ENCODE measurements around the gene DMD. TPM values are rescaled to one million over a fixed set of nuclear protein-coding genes. Genes with fewer than 3 reads are reported as not detected.
"Not testable (repeated sequence)": the region's sequence is repeated elsewhere in the genome, so short reads cannot be mapped to it uniquely, and the experiment has no call there.

DMD gene
- total RNA-seq, 1 donor from 2014 or later: 30.6 TPM

- H3K9me3 ChIP-seq (ENCODE audit: low read depth): peaks cover 3% of the 10 kb centered on the region
- no peaks in the 10 kb centered on the region for H3K27me3 Mint-ChIP-seq (ENCODE audit: insufficient read depth, low read depth)
- no peaks in the 10 kb centered on the region for H3K79me2 ChIP-seq (ENCODE audit: low read depth)
- no peaks in the 10 kb centered on the region for H4K20me1 ChIP-seq (ENCODE audit: low read depth)
- no peak overlapping the region for H3K9ac ChIP-seq
- peaks cover 5% of the 10 kb centered on the region for H3K9me3 Mint-ChIP-seq
- no peaks in the 10 kb centered on the region for H3K4me1 Mint-ChIP-seq
- H3K27ac Mint-ChIP-seq: no peak overlapping the region
- H3K36me3 Mint-ChIP-seq: no peaks in the 10 kb centered on the region
- no peak overlapping the region for H3K4me2 ChIP-seq
- H3K4me1 ChIP-seq: no peaks in the 10 kb centered on the region
- DNase-seq (ENCODE audit: low spot score): no peak
- H3K4me3 Mint-ChIP-seq: no peak overlapping the region
- H3K27me3 ChIP-seq: no peaks in the 10 kb centered on the region
- no peak overlapping the region for H2AFZ ChIP-seq (replicated peaks)
- no peaks in the 10 kb centered on the region for H3F3A ChIP-seq (ENCODE audit: low read depth)
- no peak for TF ChIP-seq EZH2phosphoT487 (IDR thresholded peaks at IDR 0.05)
- TF ChIP-seq CTCF (IDR thresholded peaks at IDR 0.05): no peak
- no peak for TF ChIP-seq EZH2 (IDR thresholded peaks at IDR 0.05)
- H3K36me3 ChIP-seq: no peaks in the 10 kb centered on the region
- H3K27ac ChIP-seq: no peak overlapping the region
- no peak overlapping the region for H3K4me3 ChIP-seq
These were observed 133.1 kb downstream of the DMD start for GRCh38 chrX:33078273-33078672.

GRCh38 chrX:33073660-33074059, 137.7 kb downstream of the DMD start:
- H2AFZ ChIP-seq (replicated peaks); H3K9me3 Mint-ChIP-seq; H3K9ac ChIP-seq; H3K4me2 ChIP-seq; H3K27me3 ChIP-seq; H3F3A ChIP-seq (ENCODE audit: low read depth); H3K4me1 ChIP-seq; H4K20me1 ChIP-seq (ENCODE audit: low read depth); H3K27me3 Mint-ChIP-seq (ENCODE audit: insufficient read depth, low read depth); H3K36me3 ChIP-seq; H3K4me3 ChIP-seq; H3K79me2 ChIP-seq (ENCODE audit: low read depth); H3K27ac Mint-ChIP-seq; H3K4me3 Mint-ChIP-seq; H3K9me3 ChIP-seq (ENCODE audit: low read depth); DNase-seq (ENCODE audit: low spot score); H3K27ac ChIP-seq; H3K4me1 Mint-ChIP-seq; H3K36me3 Mint-ChIP-seq: not testable (repeated sequence)

GRCh38 chrX:33065415-33065814, 145.9 kb downstream of the DMD start:
- H3K27ac ChIP-seq: no peak overlapping the region
- no peaks in the 10 kb centered on the region for H3K4me1 ChIP-seq
- no peak overlapping the region for H3K4me3 ChIP-seq
- Mint-ChIP-seq H3K4me1 (no peaks in the 10 kb centered on the region), H3K4me3 (no peak overlapping the region), H3K9me3 (no peaks in the 10 kb centered on the region), H3K27me3 (ENCODE audit: insufficient read depth, low read depth) (no peaks in the 10 kb centered on the region), H3K27ac (no peak overlapping the region), H3K36me3 (no peaks in the 10 kb centered on the region)
- H3K79me2 ChIP-seq (ENCODE audit: low read depth): no peaks in the 10 kb centered on the region
- no peak overlapping the region for H3K9ac ChIP-seq
- no peaks in the 10 kb centered on the region for H4K20me1 ChIP-seq (ENCODE audit: low read depth)
- DNase-seq (ENCODE audit: low spot score): no peak
- H3K9me3 ChIP-seq (ENCODE audit: low read depth): no peaks in the 10 kb centered on the region
- H2AFZ ChIP-seq (replicated peaks): no peak overlapping the region
- H3K36me3 ChIP-seq: no peaks in the 10 kb centered on the region
- TF ChIP-seq EZH2phosphoT487 (IDR thresholded peaks at IDR 0.05) (no peak), EZH2 (IDR thresholded peaks at IDR 0.05) (no peak), CTCF (IDR thresholded peaks at IDR 0.05) (no peak)
- H3F3A ChIP-seq (ENCODE audit: low read depth): no peaks in the 10 kb centered on the region
- no peak overlapping the region for H3K4me2 ChIP-seq
- H3K27me3 ChIP-seq: no peaks in the 10 kb centered on the region

- Mint-ChIP-seq H3K36me3 (no peaks in the 10 kb centered on the region), H3K4me1 (no peaks in the 10 kb centered on the region), H3K9me3 (no peaks in the 10 kb centered on the region), H3K27me3 (ENCODE audit: insufficient read depth, low read depth) (no peaks in the 10 kb centered on the region), H3K4me3 (no peak overlapping the region), H3K27ac (no peak overlapping the region)
- Histone ChIP-seq H2AFZ (replicated peaks) (no peak overlapping the region), H3K36me3 (no peaks in the 10 kb centered on the region), H4K20me1 (ENCODE audit: low read depth) (no peaks in the 10 kb centered on the region), H3K9ac (no peak overlapping the region), H3K9me3 (ENCODE audit: low read depth) (no peaks in the 10 kb centered on the region), H3K4me1 (no peaks in the 10 kb centered on the region), H3K4me3 (no peak overlapping the region), H3K4me2 (no peak overlapping the region), H3K27me3 (no peaks in the 10 kb centered on the region), H3K27ac (no peak overlapping the region), H3F3A (ENCODE audit: low read depth) (no peaks in the 10 kb centered on the region), H3K79me2 (ENCODE audit: low read depth) (no peaks in the 10 kb centered on the region)
- TF ChIP-seq EZH2phosphoT487 (IDR thresholded peaks at IDR 0.05): no peak
- no peak for TF ChIP-seq CTCF (IDR thresholded peaks at IDR 0.05)
- TF ChIP-seq EZH2 (IDR thresholded peaks at IDR 0.05): no peak
- no peak for DNase-seq (ENCODE audit: low spot score)
These were observed 149.3 kb downstream of the DMD start for GRCh38 chrX:33062041-33062440.

All from neural progenitor cell (in vitro differentiated cells).